Type B pancreatic cell (in vitro differentiated cells): ENCODE data around the gene ACSF3. TPM values are rescaled to one million over a fixed set of nuclear protein-coding genes. Genes with fewer than 3 reads are reported as not detected.

ENCODE experiments used
- DNase-seq: peaks from one replicate; pipeline ENCODE4 v3.0.0; 2021; ENCODE audit warnings: mixed read lengths; ENCODE audit not compliant: unreplicated experiment; ENCODE audit errors: extremely low spot score
- H3K27ac Mint-ChIP-seq: 2 replicates; pipeline ENCODE4 v1.8.0; 2021; ENCODE audit warnings: mild to moderate bottlenecking, mixed read lengths
- H3K27me3 Mint-ChIP-seq: 2 replicates; pipeline ENCODE4 v1.8.0; 2021; ENCODE audit warnings: mixed read lengths
- H3K36me3 Mint-ChIP-seq: 2 replicates; pipeline ENCODE4 v1.8.0; 2021; ENCODE audit warnings: mixed read lengths
- H3K4me1 Mint-ChIP-seq: one replicate; pipeline ENCODE4 v1.8.0; 2021; ENCODE audit warnings: mixed read lengths; ENCODE audit not compliant: unreplicated experiment
- H3K4me3 Mint-ChIP-seq: 2 replicates; pipeline ENCODE4 v1.8.0; 2021; ENCODE audit warnings: mild to moderate bottlenecking, mixed read lengths
- H3K9me3 Mint-ChIP-seq: 2 replicates; pipeline ENCODE4 v1.8.0; 2021; ENCODE audit warnings: mixed read lengths
- CTCF ChIP-seq: fragments of 200-600 bp; sonication (generic); conservative IDR thresholded peaks from 2 replicates; pipeline ENCODE4 v1.5.0; 2021; ENCODE audit warnings: antibody characterized with exemption, mild to moderate bottlenecking
- total RNA-seq: library from RNA; stranded (reverse); gene quantifications from 2 replicates; pipeline ENCODE4 v1.2.1, GENCODE V29; 2021; ENCODE audit warnings: low replicate concordance

Gene ACSF3
- total RNA-seq, 1 donor from 2014 or later: 29.0 TPM

- H3K36me3 Mint-ChIP-seq: peaks cover 9% of the 10 kb centered on the region
- no peaks in the 10 kb centered on the region for H3K9me3 Mint-ChIP-seq
- DNase-seq: no peak
- no peaks in the 10 kb centered on the region for H3K27me3 Mint-ChIP-seq
- H3K4me1 Mint-ChIP-seq: no peaks in the 10 kb centered on the region
- H3K4me3 Mint-ChIP-seq: no peak overlapping the region
- H3K27ac Mint-ChIP-seq: no peak overlapping the region
- TF ChIP-seq CTCF: no peak
These were observed 26.0 kb downstream of the ACSF3 start for GRCh38 chr16:89119661-89120141.

DNA sequence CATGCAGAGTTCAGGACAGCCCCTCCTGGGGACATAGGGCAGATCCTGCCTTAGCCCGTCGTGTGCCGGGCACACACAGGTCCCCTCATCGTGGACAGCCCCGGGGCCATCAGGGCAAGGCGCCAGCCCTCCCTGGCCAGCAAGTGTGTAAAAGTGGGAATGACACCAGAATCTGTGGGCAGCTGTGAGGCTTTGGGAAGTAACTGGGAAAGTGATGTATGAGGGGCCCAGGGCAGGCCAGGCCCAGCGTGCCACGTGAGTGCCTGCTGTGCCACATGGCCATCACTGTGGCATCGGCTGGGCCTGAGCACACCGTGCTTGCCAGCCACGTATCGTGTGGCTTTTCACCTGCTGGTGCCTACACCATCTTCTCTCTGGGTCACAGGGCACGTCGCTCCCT lies 26.6 kb downstream of the ACSF3 start:
- no peak overlapping the region for H3K4me3 Mint-ChIP-seq
- no peaks in the 10 kb centered on the region for H3K9me3 Mint-ChIP-seq
- no peak for TF ChIP-seq CTCF
- H3K27me3 Mint-ChIP-seq: no peaks in the 10 kb centered on the region
- H3K27ac Mint-ChIP-seq: no peak overlapping the region
- H3K36me3 Mint-ChIP-seq: peaks cover 9% of the 10 kb centered on the region
- DNase-seq: no peak
- H3K4me1 Mint-ChIP-seq: no peaks in the 10 kb centered on the region

GRCh38 chr16:89120921-89121351 lies 27.3 kb downstream of the ACSF3 start:
- no peaks in the 10 kb centered on the region for H3K4me1 Mint-ChIP-seq
- DNase-seq: no peak
- H3K4me3 Mint-ChIP-seq: no peak overlapping the region
- peaks cover 13% of the 10 kb centered on the region for H3K36me3 Mint-ChIP-seq
- no peaks in the 10 kb centered on the region for H3K9me3 Mint-ChIP-seq
- H3K27me3 Mint-ChIP-seq: no peaks in the 10 kb centered on the region
- H3K27ac Mint-ChIP-seq: no peak overlapping the region
- no peak for TF ChIP-seq CTCF

DNA sequence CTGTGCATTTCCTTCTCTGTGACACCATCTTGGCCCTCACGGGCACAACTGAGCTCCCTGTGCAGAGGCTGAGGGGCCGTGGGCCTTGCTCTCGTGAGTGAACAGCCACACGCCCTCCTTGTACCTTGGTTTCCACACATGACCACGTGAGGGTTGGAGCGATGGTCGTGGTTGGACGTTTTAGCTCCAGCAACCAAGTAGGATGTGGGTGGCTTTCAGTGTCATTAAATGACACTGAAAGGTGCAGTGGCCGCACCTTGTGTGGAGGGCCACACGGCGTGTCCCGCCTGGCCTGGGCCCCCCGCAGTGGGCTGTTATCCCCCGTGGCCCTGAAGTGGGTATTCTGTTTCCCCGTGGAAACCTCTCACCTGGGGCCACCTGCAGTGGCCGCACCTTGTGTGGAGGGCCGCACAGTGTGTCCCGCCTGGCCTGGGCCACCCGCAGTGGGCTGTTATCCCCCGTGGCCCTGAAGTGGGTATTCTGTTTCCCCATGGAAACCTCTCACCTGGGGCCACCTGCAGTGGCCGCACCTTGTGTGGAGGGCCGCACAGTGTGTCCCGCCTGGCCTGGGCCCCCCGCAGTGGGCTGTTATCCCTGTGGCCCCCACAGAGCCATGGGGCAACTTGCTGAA lies 28.2 kb downstream of the ACSF3 start:
- TF ChIP-seq CTCF: no peak
- H3K4me1 Mint-ChIP-seq: no peaks in the 10 kb centered on the region
- DNase-seq: no peak

DNA sequence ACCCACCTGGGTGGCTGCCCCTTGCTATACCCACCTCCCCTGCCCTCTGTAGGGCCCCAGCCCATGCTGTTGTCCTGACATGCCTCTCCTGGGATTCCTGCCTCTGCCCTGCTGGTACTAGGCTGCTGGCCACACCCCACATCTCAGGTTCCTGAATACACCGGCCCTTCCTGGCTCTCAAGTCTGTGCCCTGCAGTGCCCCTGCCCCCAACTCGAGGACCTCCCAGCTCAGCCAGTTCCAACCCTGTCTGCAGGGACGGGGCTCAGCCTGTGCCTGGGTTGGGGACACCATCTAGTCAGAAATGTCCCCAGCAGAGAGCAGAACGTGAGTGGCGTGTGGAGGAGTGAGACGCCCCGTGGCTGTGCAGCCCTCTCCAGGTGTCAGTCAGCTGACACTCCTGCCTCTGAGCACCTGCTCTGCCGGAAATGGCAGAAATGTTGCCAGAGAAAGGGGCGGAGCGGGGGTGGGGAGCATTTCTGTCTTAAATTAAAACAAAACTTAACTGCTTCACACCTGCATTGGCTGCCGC lies 28.7 kb downstream of the ACSF3 start:
- Mint-ChIP-seq H3K36me3 (peaks cover 7% of the 10 kb centered on the region), H3K4me3 (no peak overlapping the region), H3K27ac (no peak overlapping the region), H3K9me3 (no peaks in the 10 kb centered on the region), H3K27me3 (no peaks in the 10 kb centered on the region), H3K4me1 (no peaks in the 10 kb centered on the region)
- no peak for TF ChIP-seq CTCF
- no peak for DNase-seq

More for the DNA sequence above, 28.2 kb downstream of the ACSF3 start:
- no peaks in the 10 kb centered on the region for H3K9me3 Mint-ChIP-seq
- H3K36me3 Mint-ChIP-seq: peaks cover 12% of the 10 kb centered on the region
- no peak overlapping the region for H3K27ac Mint-ChIP-seq
- H3K4me3 Mint-ChIP-seq: no peak overlapping the region
- no peaks in the 10 kb centered on the region for H3K27me3 Mint-ChIP-seq
